Activated T-cell treated with anti-CD3 and anti-CD28 coated beads for 24 hours (primary cell): ENCODE data around the gene GSX1.
"Not testable (repeated sequence)": the region's sequence is repeated elsewhere in the genome, so short reads cannot be mapped to it uniquely, and the experiment has no call there.

Source experiments
- DNase-seq: peaks from one replicate; pipeline ENCODE4 v3.0.0-alpha.2; 2020; ENCODE audit warnings: low read depth

GSX1 gene

GRCh38 chr13:27794921-27795717, 2.8 kb downstream of the GSX1 start:
- DNase-seq: no peak

- no peak for DNase-seq
These were observed 3.4 kb downstream of the GSX1 start for GRCh38 chr13:27795718-27796019.

- DNase-seq: no peak
These were observed 4.4 kb downstream of the GSX1 start for GRCh38 chr13:27796544-27797227.

GRCh38 chr13:27797228-27797624, 4.9 kb downstream of the GSX1 start:
- DNase-seq: no peak

GRCh38 chr13:27806744-27807387, 14.6 kb downstream of the GSX1 start:
- no peak for DNase-seq

- no peak for DNase-seq
These were observed 16.7 kb downstream of the GSX1 start for GRCh38 chr13:27808851-27809550.

GRCh38 chr13:27810009-27810408, 17.7 kb downstream of the GSX1 start:
- DNase-seq: no peak

GRCh38 chr13:27810461-27810860, 18.2 kb downstream of the GSX1 start:
- no peak for DNase-seq

- DNase-seq: no peak
These were observed 21.5 kb downstream of the GSX1 start for GRCh38 chr13:27813826-27814225.

GRCh38 chr13:27817832-27818231, 25.5 kb downstream of the GSX1 start:
- not testable (repeated sequence) for DNase-seq

GRCh38 chr13:27820524-27821482, 28.5 kb downstream of the GSX1 start:
- DNase-seq: no peak

- DNase-seq: no peak
These were observed 29.3 kb downstream of the GSX1 start for GRCh38 chr13:27821566-27821965.

GRCh38 chr13:27822258-27822872, 30.1 kb downstream of the GSX1 start:
- DNase-seq: no peak

GRCh38 chr13:27822873-27823311, 30.6 kb downstream of the GSX1 start:
- no peak for DNase-seq

- no peak for DNase-seq
These were observed 31.8 kb downstream of the GSX1 start for GRCh38 chr13:27824121-27824520.

- no peak for DNase-seq
These were observed 32.8 kb downstream of the GSX1 start for GRCh38 chr13:27825072-27825471.

GRCh38 chr13:27826379-27827353, 34.4 kb downstream of the GSX1 start:
- peak; percentile 45 for DNase-seq

GRCh38 chr13:27827646-27828045, 35.4 kb downstream of the GSX1 start:
- no peak for DNase-seq

- peak; percentile 41 for DNase-seq
These were observed 37.7 kb downstream of the GSX1 start for GRCh38 chr13:27830010-27830409.

- no peak for DNase-seq
These were observed 40.9 kb downstream of the GSX1 start for GRCh38 chr13:27833206-27833605.
